GM21390 (cell line): ENCODE measurements around the gene CAPN8.

Experiments
- ATAC-seq: cut with Tn5 transposase; IDR thresholded peaks from one replicate; pipeline ENCODE4 v1.9.1; 2021; ENCODE audit not compliant: unreplicated experiment

Gene CAPN8

GRCh38 chr1:223657978-223658377 is 7.5 kb downstream of the CAPN8 start:
- no peak for ATAC-seq

GRCh38 chr1:223654083-223654482 is 11.4 kb downstream of the CAPN8 start:
- no peak for ATAC-seq

GRCh38 chr1:223653431-223653830 is 12.1 kb downstream of the CAPN8 start:
- no peak for ATAC-seq

- ATAC-seq, result no peak
Observed at GRCh38 chr1:223653015-223653414, 12.5 kb downstream of the CAPN8 start.

- no peak for ATAC-seq
Observed at GRCh38 chr1:223652436-223652941, 13.0 kb downstream of the CAPN8 start.

- ATAC-seq, result no peak
Observed at GRCh38 chr1:223651291-223651991, 14.1 kb downstream of the CAPN8 start.

- no peak for ATAC-seq
Observed at GRCh38 chr1:223650465-223650864, 15.0 kb downstream of the CAPN8 start.

- ATAC-seq, result no peak
Observed at GRCh38 chr1:223649222-223649621, 16.3 kb downstream of the CAPN8 start.

- no peak for ATAC-seq
Observed at GRCh38 chr1:223647249-223647648, 18.3 kb downstream of the CAPN8 start.

- no peak for ATAC-seq
Observed at GRCh38 chr1:223645903-223646302, 19.6 kb downstream of the CAPN8 start.

GRCh38 chr1:223642237-223642636 is 23.3 kb downstream of the CAPN8 start:
- ATAC-seq, result no peak

GRCh38 chr1:223641523-223642039 is 23.9 kb downstream of the CAPN8 start:
- ATAC-seq, result no peak

- no peak for ATAC-seq
Observed at GRCh38 chr1:223639331-223639749, 26.2 kb downstream of the CAPN8 start.

- ATAC-seq, result no peak
Observed at GRCh38 chr1:223635236-223635635, 30.3 kb downstream of the CAPN8 start.

- no peak for ATAC-seq
Observed at GRCh38 chr1:223634423-223634822, 31.1 kb downstream of the CAPN8 start.

- ATAC-seq, result no peak
Observed at GRCh38 chr1:223631956-223632355, 33.5 kb downstream of the CAPN8 start.

GRCh38 chr1:223631473-223631872 is 34.0 kb downstream of the CAPN8 start:
- no peak for ATAC-seq

- no peak for ATAC-seq
Observed at GRCh38 chr1:223629126-223629457, 36.4 kb downstream of the CAPN8 start.

GRCh38 chr1:223628233-223629125 is 37.0 kb downstream of the CAPN8 start:
- ATAC-seq, result no peak

GRCh38 chr1:223622132-223622842 is 43.2 kb downstream of the CAPN8 start:
- ATAC-seq, result no peak

GRCh38 chr1:223621312-223621734 is 44.2 kb downstream of the CAPN8 start:
- ATAC-seq, result peak; percentile 90
